ENCODE measurements around the gene SLC26A11.

The SLC26A11 gene

DNA sequence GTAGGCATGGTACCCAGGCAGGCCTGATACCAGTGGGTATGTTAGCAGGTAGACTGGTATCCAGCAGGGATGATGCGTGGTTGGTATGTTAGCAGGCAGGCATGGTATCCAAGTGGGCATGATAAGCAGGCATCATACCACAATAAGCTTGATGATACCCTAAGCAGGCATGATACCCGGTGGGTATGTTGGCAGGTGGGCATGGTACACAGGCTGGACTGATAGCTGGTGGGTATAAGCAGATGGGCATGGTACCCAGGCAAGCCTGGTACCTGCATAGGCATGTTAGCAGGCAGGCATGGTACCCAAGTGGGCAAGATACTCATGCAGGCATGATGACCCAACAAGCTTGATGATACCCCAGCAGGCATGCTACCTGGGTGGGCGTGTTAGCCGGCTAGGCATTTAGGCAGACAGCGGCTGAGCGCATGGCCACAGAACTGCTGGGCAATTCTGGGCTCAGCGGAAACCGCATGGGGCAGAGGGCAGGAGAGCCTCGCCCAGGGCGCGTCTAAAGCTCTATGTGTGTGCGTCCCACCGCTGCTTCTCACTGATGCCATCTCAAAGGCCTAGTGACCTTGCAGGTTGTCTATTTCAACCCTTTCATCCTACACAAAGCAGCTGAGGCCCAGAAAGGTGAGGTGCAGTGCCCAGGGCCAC is 2.4 kb upstream of the SLC26A11 start:
- DNase-seq (ENCODE audit: low read depth, low spot score), result no peak

DNA sequence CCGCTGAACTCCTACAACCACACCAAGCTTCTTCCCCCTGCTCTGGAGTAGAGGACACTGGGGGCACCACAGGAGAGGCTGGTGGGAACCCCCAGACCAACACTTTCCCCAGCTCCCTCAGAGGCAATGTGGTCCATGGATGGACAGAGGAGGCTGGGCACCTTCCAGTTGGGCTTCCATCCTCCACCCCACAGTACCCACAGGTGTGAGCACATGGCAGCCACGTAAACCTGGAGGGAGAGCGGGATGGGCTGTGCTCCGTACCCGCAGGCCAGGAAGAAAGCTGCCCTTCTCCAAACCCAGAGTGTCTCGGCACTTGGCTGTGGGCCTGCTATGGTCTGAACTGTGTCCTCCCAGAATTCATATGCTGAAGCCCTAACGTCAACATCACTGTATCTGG is 1.8 kb upstream of the SLC26A11 start:
- DNase-seq (ENCODE audit: low read depth, low spot score), result no peak

- no peak for DNase-seq (ENCODE audit: low read depth, low spot score)
Measured at GRCh38 chr17:80219013-80219762, 1.0 kb upstream of the SLC26A11 start.

DNA sequence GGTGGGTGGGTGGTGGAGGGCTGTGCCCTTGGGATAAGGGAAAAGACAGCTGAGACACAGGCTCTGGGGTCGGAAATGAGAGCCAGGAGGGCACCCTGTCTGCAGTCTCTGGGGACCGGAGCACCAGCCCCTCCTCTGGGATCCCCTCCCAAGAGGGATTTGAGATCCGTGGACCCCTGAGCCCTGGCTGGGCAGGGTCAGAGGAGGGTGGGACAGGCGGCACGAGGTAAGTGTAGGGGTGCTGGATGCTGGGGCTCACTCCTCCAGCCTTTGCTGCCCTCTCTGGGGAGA is 519 bp upstream of the SLC26A11 start:
- no peak for DNase-seq (ENCODE audit: low read depth, low spot score)

DNA sequence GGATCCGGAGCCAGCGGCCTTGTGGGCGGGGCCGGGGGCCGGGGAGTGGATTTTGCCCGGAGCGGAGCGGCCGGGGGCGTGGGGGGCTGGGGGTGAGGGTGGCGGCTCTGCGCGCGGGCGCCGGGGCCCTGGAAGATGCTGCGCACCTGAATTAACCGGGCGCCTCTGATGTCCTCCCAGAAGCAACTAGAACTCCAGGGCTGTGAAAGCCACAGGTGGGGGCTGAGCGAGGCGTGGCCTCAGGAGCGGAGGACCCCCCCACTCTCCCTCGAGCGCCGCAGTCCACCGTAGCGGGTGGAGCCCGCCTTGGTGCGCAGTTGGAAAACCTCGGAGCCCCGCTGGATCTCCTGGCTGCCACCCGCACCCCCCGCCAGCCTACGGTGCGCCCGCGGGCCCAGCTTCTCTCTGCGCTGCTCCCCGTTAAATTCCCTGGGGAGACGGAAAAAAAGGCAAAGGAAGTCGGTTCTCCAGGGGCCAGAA is 549 bp downstream of the SLC26A11 start:
- DNase-seq (ENCODE audit: low read depth, low spot score), result no peak

DNA sequence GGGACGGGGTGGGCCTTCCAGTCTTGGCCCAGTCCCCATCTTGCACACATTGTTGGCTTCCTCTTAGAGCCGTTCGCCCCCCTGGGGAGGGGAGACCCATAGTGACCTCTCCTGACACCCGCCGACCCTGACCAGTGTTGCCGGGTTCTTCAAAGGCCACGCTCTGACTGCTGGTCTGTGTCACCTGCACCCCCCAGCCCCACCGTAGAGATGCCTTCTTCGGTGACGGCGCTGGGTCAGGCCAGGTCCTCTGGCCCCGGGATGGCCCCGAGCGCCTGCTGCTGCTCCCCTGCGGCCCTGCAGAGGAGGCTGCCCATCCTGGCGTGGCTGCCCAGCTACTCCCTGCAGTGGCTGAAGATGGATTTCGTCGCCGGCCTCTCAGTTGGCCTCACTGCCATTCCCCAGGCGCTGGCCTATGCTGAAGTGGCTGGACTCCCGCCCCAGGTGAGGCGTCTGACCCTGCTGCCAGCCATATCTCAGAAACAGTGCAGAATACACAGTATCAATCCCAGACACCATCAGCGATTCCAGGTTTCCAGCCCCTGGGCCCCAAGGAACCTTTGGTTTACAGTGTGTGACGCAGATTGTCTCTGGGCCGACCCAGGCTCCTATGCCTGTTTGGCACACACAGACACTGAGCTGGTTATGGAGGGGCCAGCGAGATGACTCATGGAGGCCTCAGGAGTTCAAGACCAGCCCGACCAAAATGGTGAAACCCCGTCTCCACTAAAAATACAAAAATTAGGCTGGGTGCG is 1.3 kb downstream of the SLC26A11 start:
- DNase-seq (ENCODE audit: low read depth, low spot score), result no peak

DNA sequence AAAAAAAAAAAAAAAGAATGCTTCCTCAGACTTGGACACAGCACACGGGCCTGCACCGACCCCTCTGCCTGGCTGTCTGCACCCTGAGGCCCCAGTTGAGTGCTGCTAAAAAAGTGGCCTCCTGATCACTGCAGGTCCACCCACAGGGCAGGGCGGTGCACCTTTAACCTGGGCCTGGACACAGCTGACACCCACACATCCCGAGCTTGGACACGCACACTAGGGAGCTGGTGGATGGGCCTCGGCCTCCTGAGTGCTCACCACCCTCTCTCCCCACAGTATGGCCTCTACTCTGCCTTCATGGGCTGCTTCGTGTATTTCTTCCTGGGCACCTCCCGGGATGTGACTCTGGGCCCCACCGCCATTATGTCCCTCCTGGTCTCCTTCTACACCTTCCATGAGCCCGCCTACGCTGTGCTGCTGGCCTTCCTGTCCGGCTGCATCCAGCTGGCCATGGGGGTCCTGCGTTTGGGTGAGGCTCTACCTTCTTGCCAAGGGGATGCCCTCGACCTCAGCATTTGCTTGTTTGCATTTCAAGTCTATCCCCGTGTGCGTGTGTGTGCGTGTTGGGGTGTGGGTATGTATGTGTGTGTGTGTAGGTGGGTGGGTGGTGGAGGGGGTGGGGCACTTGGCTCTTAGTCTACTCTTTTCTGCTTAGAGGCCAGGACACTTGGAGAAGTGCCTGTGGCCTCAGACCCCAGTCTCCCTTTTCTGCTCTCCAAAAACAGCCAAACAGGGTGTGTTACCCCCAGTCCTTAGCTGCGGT is 2.3 kb downstream of the SLC26A11 start:
- no peak for DNase-seq (ENCODE audit: low read depth, low spot score)

GRCh38 chr17:80223142-80223815 is 3.1 kb downstream of the SLC26A11 start:
- DNase-seq (ENCODE audit: low read depth, low spot score), result no peak

DNA sequence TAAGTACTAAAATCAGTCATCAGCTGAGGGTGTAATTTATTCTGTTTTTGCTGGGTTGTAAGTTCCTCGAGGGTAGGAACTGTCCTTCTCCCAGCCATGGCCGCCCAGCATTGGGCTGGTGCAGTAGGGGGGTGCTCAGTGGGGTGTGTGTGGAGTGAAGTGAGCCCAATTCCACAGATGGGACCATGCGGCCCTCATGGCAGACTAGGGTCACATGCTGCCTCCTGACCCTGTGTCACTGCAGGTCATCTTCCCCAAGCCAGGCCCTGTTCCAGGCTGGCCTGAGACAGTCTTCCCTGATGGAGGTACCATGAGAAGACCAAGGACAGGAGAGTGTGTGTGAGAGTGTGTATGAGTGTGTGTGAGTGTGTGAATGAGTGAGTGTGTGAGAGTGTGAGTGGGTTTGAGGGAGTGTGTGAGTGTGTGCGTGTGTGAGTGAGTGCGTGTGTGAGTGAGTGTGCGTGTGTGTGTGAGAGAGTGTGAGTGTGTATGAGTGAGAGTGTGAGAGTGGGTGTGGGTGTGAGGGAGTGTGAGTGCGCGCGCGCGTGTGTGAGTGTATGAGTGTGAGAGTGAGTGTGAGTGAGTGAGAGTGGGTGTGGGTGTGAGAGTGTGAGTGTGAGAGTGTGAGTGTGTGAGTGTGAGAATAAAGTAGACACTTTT is 3.7 kb downstream of the SLC26A11 start:
- no peak for DNase-seq (ENCODE audit: low read depth, low spot score)

DNA sequence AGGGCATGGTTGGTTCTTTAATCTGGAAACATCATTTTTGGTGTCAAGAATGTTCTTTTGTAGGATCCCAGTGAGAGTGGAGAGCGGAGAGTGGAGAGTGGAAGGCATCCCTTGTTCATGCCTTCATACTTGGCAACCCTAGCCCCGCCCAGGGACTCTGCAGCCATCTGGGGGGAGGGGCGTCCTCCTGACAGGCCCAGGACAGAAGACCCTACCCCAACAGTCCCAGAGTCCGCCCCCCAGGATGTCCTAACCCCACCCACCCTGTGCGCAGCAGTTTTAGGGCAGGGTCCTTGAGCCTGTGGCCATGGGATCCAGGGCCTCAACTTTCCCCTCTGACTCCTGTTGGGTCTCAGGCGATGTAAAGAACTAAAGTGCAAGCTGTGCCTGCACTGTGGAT is 4.5 kb downstream of the SLC26A11 start:
- DNase-seq (ENCODE audit: low read depth, low spot score), result no peak

- no peak for DNase-seq (ENCODE audit: low read depth, low spot score)
Measured at GRCh38 chr17:80225230-80225629, 5.0 kb downstream of the SLC26A11 start.

- no peak for DNase-seq (ENCODE audit: low read depth, low spot score)
Measured at GRCh38 chr17:80227156-80227555, 6.9 kb downstream of the SLC26A11 start.

- no peak for DNase-seq (ENCODE audit: low read depth, low spot score)
Measured at GRCh38 chr17:80227666-80228065, 7.4 kb downstream of the SLC26A11 start.

DNA sequence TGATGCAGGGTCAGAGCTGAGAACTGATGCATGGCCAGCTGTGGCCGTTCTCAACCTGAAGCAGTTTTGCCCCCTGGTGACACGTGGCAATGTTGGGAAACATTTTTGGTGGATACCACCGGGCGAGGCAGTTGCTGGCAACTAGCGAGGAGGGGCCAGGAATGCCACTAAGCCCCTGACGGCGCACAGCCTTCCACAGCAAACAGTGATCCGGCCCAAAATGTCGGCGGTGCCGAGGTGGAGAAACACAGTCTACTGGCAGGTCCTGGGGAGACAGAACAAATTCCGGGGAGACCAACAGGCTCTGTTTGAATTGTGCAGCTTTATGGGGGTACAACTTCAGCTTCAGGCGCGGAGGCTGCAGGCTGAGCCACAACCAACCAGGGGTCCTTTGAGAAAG is 8.2 kb downstream of the SLC26A11 start:
- no peak for DNase-seq (ENCODE audit: low read depth, low spot score)

- no peak for DNase-seq (ENCODE audit: low read depth, low spot score)
Measured at GRCh38 chr17:80229011-80229410, 8.8 kb downstream of the SLC26A11 start.

DNA sequence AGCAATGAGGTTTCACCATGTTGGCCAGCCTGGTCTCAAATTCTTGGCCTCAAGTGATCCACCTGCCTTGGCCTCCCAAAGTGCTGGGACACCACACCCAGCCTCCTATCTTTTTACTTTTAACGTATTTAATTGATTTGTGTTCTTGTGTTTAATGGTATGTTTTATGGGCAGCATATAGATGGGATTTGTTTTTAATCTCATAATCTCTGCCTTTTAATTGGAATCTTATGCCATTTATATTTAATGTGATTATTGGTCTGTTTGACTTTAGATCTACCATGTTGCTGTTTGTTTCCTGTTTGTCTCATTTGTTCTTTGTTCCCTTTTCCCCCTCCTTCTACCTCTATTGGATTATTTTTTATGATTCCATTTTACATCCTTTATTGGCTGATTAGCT is 12.2 kb downstream of the SLC26A11 start:
- DNase-seq (ENCODE audit: low read depth, low spot score), result no peak

DNA sequence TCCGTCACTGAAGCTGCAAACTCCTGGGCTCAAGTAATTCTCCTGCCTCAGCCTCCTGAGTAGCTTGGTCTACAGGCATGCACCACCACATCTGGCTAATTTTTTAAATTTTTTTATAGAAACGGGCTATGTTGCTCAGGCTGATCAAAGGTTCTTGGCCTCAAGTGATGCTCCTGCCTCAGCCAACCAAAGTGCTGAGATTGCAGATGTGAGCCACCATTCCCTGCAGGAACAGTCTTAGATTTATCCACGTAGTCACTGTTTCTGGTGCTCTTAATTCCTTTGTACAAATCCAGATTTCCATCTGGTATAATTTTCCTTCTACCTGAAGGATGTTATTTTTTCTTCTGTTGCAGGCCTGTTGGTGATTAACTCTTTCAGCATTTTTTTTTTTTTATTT is 13.0 kb downstream of the SLC26A11 start:
- no peak for DNase-seq (ENCODE audit: low read depth, low spot score)

DNA sequence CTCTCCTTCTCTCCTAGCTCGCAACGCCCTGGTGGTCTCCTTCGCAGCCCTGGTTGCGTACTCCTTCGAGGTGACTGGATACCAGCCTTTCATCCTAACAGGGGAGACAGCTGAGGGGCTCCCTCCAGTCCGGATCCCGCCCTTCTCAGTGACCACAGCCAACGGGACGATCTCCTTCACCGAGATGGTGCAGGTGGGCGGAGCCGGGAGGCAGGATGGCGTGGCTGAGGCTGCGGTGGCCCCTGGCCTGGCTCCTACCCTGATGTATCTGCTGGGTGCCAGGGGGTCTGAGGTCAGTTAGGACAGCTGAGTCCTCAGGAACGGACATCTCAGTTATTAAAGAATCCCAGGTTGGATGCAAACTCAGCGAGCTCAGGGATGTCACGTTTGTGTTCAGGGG is 16.7 kb downstream of the SLC26A11 start:
- no peak for DNase-seq (ENCODE audit: low read depth, low spot score)

DNA sequence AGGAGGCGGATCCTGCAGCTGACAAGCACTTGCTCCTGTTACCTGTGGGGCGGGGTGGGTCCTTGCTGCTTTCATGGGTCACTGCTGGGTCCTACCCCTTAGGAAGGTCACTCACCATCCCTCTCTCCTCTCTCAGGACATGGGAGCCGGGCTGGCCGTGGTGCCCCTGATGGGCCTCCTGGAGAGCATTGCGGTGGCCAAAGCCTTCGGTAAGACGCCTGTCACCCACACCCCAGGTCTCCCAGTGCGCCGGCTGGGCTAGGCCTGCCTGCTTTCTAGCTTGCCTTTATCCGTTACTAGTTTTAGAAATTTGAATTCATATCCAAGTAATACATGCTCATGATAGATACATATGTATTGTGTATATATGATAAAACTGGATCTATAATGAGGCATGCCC is 17.2 kb downstream of the SLC26A11 start:
- no peak for DNase-seq (ENCODE audit: low read depth, low spot score)

- no peak for DNase-seq (ENCODE audit: low read depth, low spot score)
Measured at GRCh38 chr17:80242505-80242904, 22.3 kb downstream of the SLC26A11 start.
